LNCaP clone FGC (cell line): Measurements from ENCODE around the gene PPM1H.

Experiments
- DNase-seq: peaks from one replicate; pipeline ENCODE4 v3.0.0-alpha.2; 2011; ENCODE audit warnings: low read depth
- H3K4me3 ChIP-seq: 2 replicates; pipeline ENCODE4 v1.5.1; 2011; ENCODE audit warnings: mild to moderate bottlenecking, low read depth, low read length, control low read depth
- TF ChIP-seq, protein P1 (sequence below): IDR thresholded peaks from 2 replicates; pipeline ENCODE4 v1.5.1; 2012; ENCODE audit warnings: mild to moderate bottlenecking; ENCODE audit not compliant: control insufficient read depth, insufficient read depth; ENCODE audit errors: extremely low read depth

Gene PPM1H

DNA sequence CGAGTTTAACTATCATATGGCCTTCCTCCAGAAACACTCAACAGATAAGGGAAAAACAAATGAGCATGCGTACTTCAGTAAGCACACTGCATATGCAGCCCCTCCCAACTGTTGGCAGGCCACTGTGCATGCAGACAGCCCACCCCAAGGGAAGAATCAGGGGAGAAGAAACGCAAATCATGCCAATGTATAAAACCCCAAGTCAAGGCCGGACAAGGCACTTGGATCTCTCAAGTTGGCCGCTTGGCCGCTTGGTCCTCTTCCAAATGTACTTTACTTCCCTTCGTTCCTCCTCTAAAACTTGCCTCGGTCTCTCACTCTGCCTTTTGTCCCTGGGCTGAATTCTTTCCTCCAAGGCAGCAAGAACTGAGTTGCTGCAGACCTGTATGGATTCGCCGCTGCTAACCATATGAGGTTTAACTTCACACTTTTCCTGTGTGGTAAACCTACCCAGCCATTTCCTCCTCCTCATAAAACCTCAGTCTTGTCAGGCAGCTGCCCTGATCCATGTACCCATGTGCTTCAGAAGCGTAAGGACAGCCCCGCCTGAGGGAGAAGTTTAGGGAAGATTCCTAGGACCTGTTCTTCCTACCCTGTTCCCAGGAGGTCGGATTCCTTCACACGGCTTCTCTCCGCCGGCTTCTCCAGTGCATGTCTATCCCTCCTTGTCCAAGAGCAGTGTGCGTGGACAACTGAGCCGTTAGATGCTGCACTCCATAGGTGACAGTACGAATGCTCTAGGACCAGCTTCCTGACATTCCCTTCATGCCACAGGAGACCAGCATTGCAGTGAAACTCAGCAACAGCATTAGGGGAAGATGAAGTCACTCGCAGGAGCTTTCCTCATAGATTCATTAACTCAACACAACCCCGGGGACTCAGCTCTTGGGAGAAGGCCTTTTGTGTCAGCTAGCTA is 280.4 kb downstream of the PPM1H start:
- no peak overlapping the region for H3K4me3 ChIP-seq
- TF ChIP-seq, protein P1, sequence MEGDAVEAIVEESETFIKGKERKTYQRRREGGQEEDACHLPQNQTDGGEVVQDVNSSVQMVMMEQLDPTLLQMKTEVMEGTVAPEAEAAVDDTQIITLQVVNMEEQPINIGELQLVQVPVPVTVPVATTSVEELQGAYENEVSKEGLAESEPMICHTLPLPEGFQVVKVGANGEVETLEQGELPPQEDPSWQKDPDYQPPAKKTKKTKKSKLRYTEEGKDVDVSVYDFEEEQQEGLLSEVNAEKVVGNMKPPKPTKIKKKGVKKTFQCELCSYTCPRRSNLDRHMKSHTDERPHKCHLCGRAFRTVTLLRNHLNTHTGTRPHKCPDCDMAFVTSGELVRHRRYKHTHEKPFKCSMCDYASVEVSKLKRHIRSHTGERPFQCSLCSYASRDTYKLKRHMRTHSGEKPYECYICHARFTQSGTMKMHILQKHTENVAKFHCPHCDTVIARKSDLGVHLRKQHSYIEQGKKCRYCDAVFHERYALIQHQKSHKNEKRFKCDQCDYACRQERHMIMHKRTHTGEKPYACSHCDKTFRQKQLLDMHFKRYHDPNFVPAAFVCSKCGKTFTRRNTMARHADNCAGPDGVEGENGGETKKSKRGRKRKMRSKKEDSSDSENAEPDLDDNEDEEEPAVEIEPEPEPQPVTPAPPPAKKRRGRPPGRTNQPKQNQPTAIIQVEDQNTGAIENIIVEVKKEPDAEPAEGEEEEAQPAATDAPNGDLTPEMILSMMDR: no peak
- no peak for DNase-seq

DNA sequence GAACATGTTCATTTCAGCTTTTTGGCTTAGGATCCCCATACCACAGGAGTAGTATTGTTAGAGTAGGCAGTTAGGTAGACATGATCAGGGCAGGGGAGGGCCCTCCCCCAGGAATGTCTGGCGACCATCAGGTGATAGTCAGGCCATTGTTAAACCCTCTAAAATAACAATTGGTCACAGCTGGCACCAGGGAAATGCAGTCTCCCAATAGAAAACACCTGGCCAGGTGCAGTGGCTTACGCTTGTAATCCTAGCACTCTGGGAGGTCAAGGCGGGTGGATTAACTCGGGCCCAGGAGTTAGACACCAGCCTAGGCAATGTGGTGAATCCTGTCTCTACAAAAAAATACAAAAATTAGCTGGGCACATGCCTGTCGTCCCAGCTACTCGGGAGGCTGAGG is 281.2 kb downstream of the PPM1H start:
- TF ChIP-seq, protein P1: no peak
- DNase-seq: no peak
- no peak overlapping the region for H3K4me3 ChIP-seq

DNA sequence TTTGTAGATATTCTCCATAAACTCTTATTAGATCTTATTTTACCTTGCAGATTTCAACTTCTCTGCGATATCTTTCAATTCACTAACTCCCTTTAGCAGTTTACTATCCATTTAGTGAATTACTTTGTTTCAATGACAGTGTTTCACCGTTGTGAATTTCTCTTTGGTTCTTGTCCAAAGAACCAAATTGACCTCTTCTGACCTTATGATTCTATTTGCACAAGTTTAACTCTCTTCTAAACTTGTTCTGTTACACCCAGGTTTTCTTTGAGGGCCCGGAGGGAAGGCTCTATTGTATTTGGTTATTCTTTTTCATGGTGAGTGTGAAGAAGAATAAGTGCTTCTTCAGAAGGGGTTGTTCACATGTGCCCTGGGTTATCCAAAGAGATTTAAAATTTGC is 281.6 kb downstream of the PPM1H start:
- TF ChIP-seq, protein P1: no peak
- H3K4me3 ChIP-seq: no peak overlapping the region
- DNase-seq: no peak

DNA sequence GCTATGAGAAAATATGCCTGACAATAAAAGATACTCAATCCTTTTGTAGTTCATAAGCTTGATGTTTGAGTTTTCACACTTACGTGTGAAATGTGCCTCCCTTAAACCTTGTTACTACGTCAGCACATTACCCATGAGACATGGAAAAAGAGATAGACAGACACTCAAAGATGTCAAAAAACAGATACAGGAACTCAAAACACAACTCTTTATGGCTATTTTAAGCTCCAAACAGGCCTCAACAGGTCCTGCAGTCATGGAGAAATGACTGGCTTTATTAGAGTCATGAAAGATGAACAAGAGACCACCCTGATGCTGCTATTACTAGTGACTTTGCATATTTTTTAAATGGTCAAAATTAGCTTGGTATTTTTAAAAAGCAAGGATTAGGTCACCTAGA is 283.8 kb downstream of the PPM1H start:
- H3K4me3 ChIP-seq: no peak overlapping the region
- TF ChIP-seq, protein P1: no peak
- no peak for DNase-seq

DNA sequence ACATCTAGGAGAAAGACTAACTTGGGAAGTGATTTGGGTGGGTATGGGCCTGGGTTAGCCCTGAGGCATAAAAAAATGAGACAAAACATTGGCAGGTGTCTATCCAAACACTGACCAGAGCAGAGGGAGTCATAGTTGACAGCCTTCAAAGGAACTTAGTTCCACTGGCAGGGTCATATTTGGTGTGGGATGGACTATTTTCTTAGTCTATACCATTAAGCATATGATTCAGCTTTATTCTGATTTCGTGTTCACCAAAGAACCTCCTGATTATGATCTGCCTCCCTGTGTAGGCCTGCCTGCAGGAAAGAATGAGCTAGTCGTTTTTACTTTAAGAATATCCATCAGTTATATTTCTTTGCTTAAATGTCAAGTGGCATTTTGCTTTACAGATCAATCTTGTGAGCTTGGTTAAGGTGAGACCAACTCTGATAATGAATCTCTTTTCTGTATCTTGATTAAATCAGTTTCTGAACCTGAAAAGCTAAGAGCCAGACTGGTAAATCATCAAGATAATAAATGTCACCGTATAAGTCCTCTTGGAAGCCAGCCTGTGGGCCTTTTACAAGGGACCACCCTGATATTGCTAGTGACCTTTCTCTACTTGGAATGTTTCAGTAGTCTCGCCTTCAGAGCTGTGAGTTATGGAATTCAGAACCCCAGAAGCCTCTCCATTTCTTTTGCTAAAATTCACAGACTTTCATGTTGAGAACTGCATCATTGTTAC is 285.4 kb downstream of the PPM1H start:
- TF ChIP-seq, protein P1: no peak
- no peak overlapping the region for H3K4me3 ChIP-seq

DNA sequence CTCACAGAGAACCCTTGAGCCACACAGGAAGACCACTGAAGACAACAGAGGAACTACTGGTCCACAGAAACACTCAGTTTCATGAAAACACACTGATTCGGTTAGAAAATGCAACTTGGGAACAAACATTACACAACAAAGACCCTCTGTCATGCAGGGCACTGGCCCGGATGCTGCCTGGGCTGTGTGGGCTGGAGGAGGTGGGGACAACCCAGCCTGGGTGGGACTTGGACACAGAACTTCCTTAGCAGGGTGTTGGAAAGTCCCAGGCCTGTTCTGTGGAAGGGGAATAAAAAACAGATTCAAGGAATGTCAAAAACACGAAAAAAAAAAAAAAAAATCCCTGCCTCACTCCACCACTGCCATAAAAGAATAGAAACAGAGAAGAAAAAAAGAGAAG is 287.4 kb downstream of the PPM1H start:
- DNase-seq: no peak
- TF ChIP-seq, protein P1: no peak
- H3K4me3 ChIP-seq: no peak overlapping the region

More for the DNA sequence above, 285.4 kb downstream of the PPM1H start:
- DNase-seq: no peak
